ENCODE data around the gene MIPOL1.

Gene MIPOL1

GRCh38 chr14:37566811-37567371 is 369.2 kb downstream of the MIPOL1 start:
- ATAC-seq (no peak), DNase-seq (ENCODE audit: low spot score in 2 of 2) (no peak)
- Mint-ChIP-seq H3K9me3 (peaks cover 11% of the 10 kb centered on the region), H3K4me1 (no peaks in the 10 kb centered on the region), H3K4me3 (no peak overlapping the region), H3K27ac (no peak overlapping the region), H3K36me3 (no peaks in the 10 kb centered on the region)

- no peak overlapping the region for H3K4me3 Mint-ChIP-seq
- no peak for DNase-seq (ENCODE audit: low spot score in 2 of 2)
- H3K4me1 Mint-ChIP-seq, result no peaks in the 10 kb centered on the region
- H3K27ac Mint-ChIP-seq, result no peak overlapping the region
- H3K9me3 Mint-ChIP-seq, result peaks cover 18% of the 10 kb centered on the region
- no peak for ATAC-seq
- H3K36me3 Mint-ChIP-seq, result no peaks in the 10 kb centered on the region
These were observed 372.0 kb downstream of the MIPOL1 start for GRCh38 chr14:37569729-37570128.

- H3K9me3 Mint-ChIP-seq, result peaks cover 23% of the 10 kb centered on the region
- ATAC-seq (no peak), DNase-seq (ENCODE audit: low spot score in 2 of 2) (no peak)
- H3K4me1 Mint-ChIP-seq, result no peaks in the 10 kb centered on the region
- no peaks in the 10 kb centered on the region for H3K36me3 Mint-ChIP-seq
- no peak overlapping the region for H3K4me3 Mint-ChIP-seq
- H3K27ac Mint-ChIP-seq, result no peak overlapping the region
These were observed 373.7 kb downstream of the MIPOL1 start for GRCh38 chr14:37571391-37571790.

DNA sequence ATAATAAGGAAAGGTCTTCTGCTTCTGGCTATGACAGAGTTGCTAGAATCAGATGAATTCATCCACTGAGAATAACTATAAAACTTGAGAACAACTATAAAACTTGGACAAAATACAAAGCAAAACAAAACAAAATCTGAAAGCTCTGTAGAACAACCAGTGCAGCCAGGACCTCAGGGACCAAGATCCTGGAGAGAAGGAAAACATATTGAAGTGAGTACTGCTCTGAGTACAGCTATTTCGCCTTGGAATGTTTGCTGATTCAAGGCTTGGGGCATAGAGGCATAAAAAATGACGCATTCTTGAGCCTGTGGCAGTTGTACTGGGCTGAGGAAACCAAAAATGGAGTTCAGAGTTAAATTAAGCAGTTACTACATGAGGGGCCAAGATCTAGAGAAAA is 375.6 kb downstream of the MIPOL1 start:
- ATAC-seq (no peak), DNase-seq (ENCODE audit: low spot score in 2 of 2) (no peak)
- Mint-ChIP-seq H3K27ac (no peak overlapping the region), H3K4me3 (no peak overlapping the region), H3K9me3 (peaks cover 23% of the 10 kb centered on the region), H3K36me3 (no peaks in the 10 kb centered on the region), H3K4me1 (no peaks in the 10 kb centered on the region)

- H3K27ac Mint-ChIP-seq, result no peak overlapping the region
- DNase-seq (ENCODE audit: low spot score in 2 of 2), result no peak
- H3K36me3 Mint-ChIP-seq, result no peaks in the 10 kb centered on the region
- peaks cover 10% of the 10 kb centered on the region for H3K9me3 Mint-ChIP-seq
- no peak for ATAC-seq
- H3K4me3 Mint-ChIP-seq, result no peak overlapping the region
- no peaks in the 10 kb centered on the region for H3K4me1 Mint-ChIP-seq
These were observed 381.5 kb downstream of the MIPOL1 start for GRCh38 chr14:37579274-37579673.

DNA sequence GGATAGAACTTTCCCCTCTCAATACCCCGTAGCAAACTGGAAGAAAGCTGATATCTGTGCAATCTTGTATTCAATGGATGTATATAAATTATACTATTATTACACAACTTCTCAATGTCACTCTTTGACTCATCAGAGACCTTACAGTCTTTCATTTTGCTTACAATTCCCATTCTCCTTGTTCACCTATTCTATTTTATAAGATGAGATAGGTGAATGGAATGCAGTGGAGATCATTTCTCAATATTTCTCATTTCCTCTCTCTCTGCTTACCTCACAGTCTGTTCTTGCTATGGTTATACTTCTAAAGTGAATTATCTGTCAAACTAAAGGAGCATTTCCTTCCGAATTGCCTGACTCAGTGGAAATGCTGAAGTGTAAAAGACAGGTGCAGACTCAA is 382.4 kb downstream of the MIPOL1 start:
- Mint-ChIP-seq H3K4me3 (no peak overlapping the region), H3K27ac (no peak overlapping the region), H3K4me1 (no peaks in the 10 kb centered on the region), H3K9me3 (peaks cover 5% of the 10 kb centered on the region), H3K36me3 (no peaks in the 10 kb centered on the region)
- ATAC-seq (no peak), DNase-seq (ENCODE audit: low spot score in 2 of 2) (no peak)

DNA sequence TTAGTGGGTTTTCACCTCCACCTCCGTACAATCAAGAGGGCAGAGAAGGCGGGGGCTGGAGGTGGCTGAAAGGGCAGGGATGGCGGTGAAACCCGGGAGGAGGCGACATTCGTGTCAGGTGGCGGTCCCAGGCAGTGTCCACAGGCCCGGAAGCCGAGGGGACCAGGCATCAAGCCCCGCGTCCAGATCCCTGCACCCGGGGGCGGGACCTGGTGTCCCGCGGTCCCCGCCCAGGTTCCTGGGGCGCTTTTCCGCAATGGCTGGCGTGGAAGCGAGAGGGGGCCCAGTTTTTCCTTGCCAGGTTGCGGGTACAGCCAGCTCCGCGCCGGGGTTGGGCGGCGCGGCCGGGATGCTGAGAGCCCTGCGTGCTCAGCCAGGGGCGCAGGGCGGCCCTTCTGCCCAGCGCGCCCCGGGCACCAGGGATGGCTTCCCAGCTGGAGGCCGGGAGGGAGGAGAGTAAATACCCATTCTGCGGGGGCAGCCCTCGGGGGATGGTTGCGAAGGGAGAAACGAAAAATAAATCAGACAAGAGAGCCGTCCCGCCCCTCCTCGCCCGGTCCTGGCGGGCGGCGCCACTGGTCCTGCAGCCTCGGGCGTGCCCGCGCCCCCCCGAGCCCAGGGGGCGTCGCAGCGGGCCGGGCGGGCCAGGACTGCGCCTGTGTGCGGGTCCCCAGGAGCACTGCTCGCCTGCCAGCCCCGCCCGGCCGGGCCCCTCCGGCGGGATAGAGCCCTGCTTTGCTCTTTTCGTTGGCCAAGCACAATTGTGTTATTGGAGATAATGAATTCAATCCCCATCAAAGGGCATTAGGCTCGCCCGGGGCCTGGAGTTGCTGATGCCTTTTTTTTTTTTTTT is 385.8 kb downstream of the MIPOL1 start:
- DNase-seq (ENCODE audit: low spot score in 2 of 2) (no peak), ATAC-seq (no peak)
- Mint-ChIP-seq H3K9me3 (peaks cover 2% of the 10 kb centered on the region), H3K4me1 (no peaks in the 10 kb centered on the region), H3K4me3 (no peak overlapping the region), H3K36me3 (no peaks in the 10 kb centered on the region), H3K27ac (no peak overlapping the region)

DNA sequence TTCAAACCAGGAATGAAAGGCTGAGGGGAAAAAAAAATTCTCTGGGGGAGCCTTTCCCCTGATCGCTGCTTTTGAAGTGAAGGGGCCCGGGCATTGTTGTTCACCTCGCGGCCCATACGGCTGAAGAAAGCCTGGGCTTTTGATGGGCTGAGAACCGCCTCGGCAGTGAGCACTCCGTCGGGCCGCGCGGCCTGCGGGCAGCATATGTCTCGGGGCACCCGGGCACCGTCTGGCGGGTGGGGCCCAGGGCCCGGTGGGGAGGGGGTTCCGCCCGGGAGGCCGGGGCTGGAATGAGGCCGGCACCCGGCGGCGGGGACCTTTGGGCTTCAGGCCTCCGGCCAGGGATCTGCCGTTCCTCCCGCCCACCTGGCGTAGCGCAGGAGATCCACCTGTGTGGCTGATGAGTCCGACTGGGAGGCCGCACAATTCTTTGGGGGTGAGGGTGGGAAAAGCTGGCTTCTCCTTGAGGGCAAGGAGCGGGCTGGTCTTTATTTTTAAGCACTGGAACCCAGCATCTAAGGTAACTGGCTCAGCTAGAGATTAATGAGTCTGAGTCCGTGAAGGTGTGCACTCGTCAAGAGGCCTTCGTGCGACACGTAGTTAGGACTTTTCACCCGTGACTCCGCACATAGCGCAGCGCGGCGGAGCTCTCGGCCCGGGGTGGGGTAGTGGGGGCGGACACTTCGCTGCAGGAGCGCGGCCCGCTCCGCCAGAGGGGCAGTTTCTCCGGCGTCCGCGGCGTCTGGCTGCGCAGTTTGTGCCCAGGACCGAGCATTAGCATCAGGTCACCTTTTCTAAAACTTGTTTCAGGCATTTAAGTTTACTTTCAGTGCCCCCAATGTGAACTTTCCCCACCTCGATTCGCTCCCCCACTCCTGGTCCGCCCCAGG is 386.7 kb downstream of the MIPOL1 start:
- DNase-seq (ENCODE audit: low spot score in 2 of 2) (no peak), ATAC-seq (no peak)
- peaks cover 1% of the 10 kb centered on the region for H3K9me3 Mint-ChIP-seq
- H3K27ac Mint-ChIP-seq, result no peak overlapping the region
- H3K4me3 Mint-ChIP-seq, result no peak overlapping the region
- no peaks in the 10 kb centered on the region for H3K36me3 Mint-ChIP-seq
- H3K4me1 Mint-ChIP-seq, result no peaks in the 10 kb centered on the region

DNA sequence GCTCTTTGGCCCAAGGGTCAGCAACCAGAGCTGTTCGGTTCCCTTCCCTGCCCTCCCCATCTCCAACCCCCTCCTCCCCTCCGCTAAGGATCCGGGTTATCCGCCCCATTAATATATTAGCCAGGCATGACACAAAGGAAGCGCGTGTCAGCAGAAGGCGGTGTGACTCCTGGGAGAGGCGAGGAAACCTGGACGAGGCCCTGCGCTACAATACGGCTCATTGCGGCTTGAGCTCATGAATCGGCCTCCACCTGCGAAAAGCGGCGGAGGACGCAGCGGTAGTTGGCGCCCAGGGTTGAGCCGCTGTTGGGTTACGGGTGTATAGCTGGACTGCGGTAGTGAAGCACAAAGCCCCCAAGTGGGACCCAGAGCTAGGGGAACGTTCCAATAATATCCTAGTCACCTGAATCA is 387.4 kb downstream of the MIPOL1 start:
- H3K4me3 Mint-ChIP-seq, result no peak overlapping the region
- no peak overlapping the region for H3K27ac Mint-ChIP-seq
- no peaks in the 10 kb centered on the region for H3K9me3 Mint-ChIP-seq
- ATAC-seq, result no peak
- no peak for DNase-seq (ENCODE audit: low spot score in 2 of 2)
- no peaks in the 10 kb centered on the region for H3K4me1 Mint-ChIP-seq
- H3K36me3 Mint-ChIP-seq, result no peaks in the 10 kb centered on the region

DNA sequence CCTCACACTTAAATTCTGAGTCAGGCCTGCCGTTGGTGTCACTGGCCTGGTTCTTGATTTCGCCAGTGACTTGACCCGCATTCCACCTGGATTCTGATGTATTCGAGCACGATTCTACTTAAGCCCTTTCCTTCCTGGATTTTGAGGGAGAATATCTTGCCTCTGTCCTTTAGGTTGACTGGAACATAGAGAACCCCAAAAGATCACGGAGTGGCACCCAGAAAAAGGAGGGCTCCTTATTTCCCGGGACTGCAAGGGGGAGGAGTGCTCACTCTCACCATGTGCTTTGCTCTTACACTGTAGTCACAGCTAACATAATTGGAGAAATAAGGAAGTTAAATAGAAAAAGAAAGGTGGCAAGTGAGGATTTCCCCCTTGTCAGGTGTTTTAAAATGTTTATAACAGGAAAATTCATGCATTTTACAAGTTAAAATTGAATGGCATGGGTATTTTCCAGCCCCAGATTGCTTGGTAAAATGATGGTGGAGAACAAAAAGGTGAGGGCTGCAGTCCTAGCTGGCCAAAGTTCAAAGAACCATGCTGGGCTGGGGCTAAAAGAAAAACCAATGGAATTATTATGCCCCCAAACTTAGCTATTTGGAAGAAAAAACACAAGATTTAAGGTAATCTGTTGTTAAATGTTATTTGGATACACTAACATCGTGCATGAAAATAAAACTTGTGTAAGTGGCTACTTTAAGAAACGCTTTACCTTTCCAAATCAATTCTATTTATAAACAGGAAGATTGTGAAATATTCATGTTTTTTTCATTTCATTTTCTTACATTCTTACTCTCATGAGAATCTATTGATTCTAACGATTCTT is 388.4 kb downstream of the MIPOL1 start:
- ATAC-seq, result no peak
- no peaks in the 10 kb centered on the region for H3K36me3 Mint-ChIP-seq
- H3K9me3 Mint-ChIP-seq, result peaks cover 5% of the 10 kb centered on the region
- no peak for DNase-seq (ENCODE audit: low spot score in 2 of 2)
- no peak overlapping the region for H3K4me3 Mint-ChIP-seq
- no peak overlapping the region for H3K27ac Mint-ChIP-seq
- no peaks in the 10 kb centered on the region for H3K4me1 Mint-ChIP-seq

DNA sequence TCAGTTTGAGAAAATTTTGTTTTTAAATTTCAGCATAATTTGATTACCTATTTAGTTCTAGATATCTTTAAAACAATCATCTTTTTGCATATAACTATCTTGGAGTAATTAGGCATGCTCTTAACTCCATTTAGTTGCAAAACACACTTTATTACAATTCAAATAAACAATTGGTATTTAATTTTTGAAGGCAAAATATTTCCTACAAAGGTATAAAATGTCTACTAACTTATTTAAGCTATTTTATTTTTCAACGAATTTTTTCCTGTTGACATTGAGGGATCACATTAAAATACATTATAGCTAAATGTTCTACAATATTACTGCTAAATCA is 389.0 kb downstream of the MIPOL1 start:
- Mint-ChIP-seq H3K27ac (no peak overlapping the region), H3K4me3 (no peak overlapping the region), H3K9me3 (peaks cover 7% of the 10 kb centered on the region), H3K4me1 (no peaks in the 10 kb centered on the region), H3K36me3 (no peaks in the 10 kb centered on the region)
- DNase-seq (ENCODE audit: low spot score in 2 of 2), result no peak
- ATAC-seq, result no peak

- Mint-ChIP-seq H3K36me3 (no peaks in the 10 kb centered on the region), H3K4me1 (no peaks in the 10 kb centered on the region), H3K9me3 (peaks cover 7% of the 10 kb centered on the region), H3K27ac (no peak overlapping the region), H3K4me3 (no peak overlapping the region)
- no peak for DNase-seq (ENCODE audit: low spot score in 2 of 2)
- no peak for ATAC-seq
These were observed 389.5 kb downstream of the MIPOL1 start for GRCh38 chr14:37587131-37587803.

GRCh38 chr14:37587881-37588666 is 390.3 kb downstream of the MIPOL1 start:
- no peak overlapping the region for H3K27ac Mint-ChIP-seq
- no peaks in the 10 kb centered on the region for H3K36me3 Mint-ChIP-seq
- no peak overlapping the region for H3K4me3 Mint-ChIP-seq
- ATAC-seq (no peak), DNase-seq (ENCODE audit: low spot score in 2 of 2) (no peak)
- no peaks in the 10 kb centered on the region for H3K4me1 Mint-ChIP-seq
- H3K9me3 Mint-ChIP-seq, result peaks cover 7% of the 10 kb centered on the region

DNA sequence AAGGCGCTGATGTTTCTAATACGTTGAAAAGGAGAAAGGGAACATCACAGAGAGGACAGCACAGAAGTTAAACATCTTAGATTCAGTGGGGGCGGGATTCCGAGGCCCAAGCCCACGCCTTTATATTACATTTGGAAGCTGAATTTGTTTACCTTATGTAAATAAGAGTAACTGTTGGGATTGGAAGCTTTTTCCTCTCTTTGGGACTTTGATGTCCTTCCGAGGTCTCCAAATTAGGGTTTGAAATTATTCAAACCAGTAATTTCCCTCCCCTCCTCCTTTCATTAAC is 390.9 kb downstream of the MIPOL1 start:
- Mint-ChIP-seq H3K36me3 (no peaks in the 10 kb centered on the region), H3K27ac (no peak overlapping the region), H3K4me1 (no peaks in the 10 kb centered on the region), H3K9me3 (peaks cover 7% of the 10 kb centered on the region), H3K4me3 (no peak overlapping the region)
- DNase-seq (ENCODE audit: low spot score in 2 of 2), result no peak
- ATAC-seq, result no peak
